HG02938 (cell line): ENCODE data around the gene PLA2G10.
A peak's percentile ranks its signal among the peaks of the same experiment; 100 is the strongest.
"Not testable (repeated sequence)": the region's sequence is repeated elsewhere in the genome, so short reads cannot be mapped to it uniquely, and the experiment has no call there.

ENCODE experiments used
- ATAC-seq: cut with Tn5 transposase; IDR thresholded peaks from one replicate; pipeline ENCODE4 v1.9.1; 2021; ENCODE audit warnings: mild to moderate bottlenecking, moderate library complexity; ENCODE audit not compliant: unreplicated experiment

The PLA2G10 gene

GRCh38 chr16:14667347-14668266, 26.5 kb downstream of the PLA2G10 start:
- ATAC-seq = no peak

DNA sequence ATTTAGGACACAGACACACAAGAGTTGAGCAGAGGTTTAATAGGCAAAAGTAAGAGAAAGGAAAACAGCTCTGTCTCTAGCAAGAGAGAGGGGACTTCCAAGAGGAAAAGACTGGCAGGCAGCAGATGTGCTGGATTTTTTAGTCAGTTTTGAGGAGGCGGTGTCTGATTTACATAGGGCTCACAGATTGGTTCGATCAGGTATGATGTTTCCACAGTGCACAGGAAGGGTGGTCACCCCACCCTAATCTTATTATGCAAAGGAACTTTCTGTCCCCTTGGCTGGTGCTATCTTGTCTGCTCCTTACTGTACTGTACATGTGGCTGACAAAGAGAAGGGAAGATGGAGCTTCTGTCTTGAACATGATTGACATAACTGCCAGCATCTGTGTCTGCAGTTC, 36.0 kb downstream of the PLA2G10 start:
- peak; percentile 70 for ATAC-seq

- ATAC-seq = no peak
These were observed 41.4 kb downstream of the PLA2G10 start for GRCh38 chr16:14652726-14653125.

DNA sequence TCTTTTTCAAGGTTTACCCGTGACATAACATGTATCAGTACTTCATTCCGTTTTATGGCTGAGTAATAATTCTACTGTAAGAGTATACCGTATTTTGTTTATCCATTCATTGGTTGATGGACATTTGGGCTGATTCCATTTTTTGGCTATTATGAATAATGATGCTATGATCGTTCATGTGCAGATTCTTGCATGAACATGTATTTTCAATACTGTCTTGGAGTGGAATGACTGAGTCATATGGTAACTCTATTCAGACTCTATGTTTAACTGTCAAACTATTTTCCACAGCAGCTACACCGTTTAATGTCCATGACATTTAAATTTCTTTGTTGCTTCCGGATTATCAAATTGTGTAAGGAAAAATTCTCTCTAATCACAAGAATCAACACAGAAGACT, 43.5 kb downstream of the PLA2G10 start:
- no peak for ATAC-seq

GRCh38 chr16:14649816-14650215, 44.3 kb downstream of the PLA2G10 start:
- no peak for ATAC-seq

DNA sequence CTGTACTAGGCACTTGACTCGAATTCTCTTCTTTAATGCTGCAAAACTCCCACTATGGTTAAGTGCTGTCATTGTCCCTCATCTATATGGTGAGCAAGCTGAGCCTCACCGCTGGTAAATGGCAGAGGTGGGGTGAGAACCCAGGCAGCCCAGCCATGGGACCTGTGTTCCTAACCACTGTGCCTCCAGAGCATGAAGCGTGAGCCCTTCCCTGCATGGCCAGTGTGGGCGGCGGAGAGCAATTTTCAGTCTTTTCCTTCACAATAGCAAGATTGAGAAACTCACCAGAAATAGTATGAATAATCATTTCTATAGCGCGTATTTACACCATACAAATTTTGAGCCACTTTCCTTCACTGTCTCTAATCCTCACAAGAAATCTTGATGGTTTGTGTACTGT, 52.2 kb downstream of the PLA2G10 start:
- ATAC-seq = no peak

DNA sequence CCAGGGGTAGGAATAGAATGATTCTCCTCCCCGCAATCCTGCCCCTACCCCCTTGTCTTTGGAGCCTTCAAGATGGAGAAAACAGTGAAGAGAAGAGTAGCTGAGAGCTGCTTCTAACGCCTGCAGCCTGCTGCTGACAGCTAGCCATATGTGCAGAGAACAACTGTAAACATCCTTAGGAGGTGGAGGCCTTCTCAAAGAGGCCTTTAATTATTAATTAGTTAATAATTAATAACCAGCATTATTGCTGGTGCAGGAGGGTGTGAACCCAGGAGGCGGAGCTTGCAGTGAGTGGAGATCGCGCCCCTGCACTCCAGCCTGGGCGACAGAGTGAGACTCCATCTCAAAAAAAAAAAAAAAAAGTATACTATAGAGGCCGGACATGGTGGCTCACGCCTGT, 52.9 kb downstream of the PLA2G10 start:
- no peak for ATAC-seq

- no peak for ATAC-seq
These were observed 53.6 kb downstream of the PLA2G10 start for GRCh38 chr16:14640538-14640937.

DNA sequence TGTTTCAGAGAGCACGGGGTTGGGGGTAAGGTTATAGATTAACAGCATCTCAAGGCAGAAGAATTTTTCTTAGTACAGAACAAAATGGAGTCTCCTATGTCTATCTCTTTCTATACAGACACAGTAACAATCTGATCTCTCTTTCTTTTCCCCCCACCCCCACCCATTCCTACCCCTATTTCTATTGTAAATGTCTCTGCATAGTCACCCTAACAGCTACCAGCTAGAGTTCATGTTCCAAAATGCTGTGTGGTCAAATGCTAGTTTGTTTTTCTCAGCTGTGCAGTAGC, 57.2 kb downstream of the PLA2G10 start:
- ATAC-seq = not testable (repeated sequence)

DNA sequence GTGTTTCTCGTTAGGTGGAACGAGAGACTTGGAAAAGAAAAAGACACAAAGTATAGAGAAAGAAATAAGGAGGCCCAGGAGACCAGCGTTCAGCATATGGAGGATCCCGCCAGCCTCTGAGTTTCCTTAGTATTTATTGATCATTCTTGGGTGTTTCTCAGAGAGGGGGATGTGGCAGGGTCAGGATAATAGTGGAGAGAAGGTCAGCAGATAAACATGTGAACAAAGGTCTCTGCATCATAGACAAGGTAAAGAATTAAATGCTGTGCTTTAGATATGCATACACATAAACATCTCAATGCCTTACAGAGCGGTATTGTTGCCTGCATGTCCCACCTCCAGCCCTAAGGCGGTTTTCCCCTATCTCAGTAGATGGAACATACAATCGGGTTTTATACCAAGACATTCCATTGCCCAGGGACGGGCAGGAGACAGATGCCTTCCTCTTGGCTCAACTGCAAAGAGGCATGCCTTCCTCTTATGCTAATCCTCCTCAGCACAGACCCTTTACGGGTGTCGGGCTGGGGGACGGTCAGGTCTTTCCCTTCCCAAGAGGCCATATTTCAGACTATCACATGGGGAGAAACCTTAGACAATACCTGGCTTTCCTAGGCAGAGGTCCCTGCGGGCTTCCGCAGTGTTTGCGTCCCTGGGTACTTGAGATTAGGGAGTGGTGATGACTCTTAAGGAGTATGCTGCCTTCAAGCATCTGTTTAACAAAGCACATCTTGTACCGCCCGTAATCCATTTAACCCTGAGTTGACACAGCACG, 57.7 kb downstream of the PLA2G10 start:
- not testable (repeated sequence) for ATAC-seq

GRCh38 chr16:14635395-14636165, 58.5 kb downstream of the PLA2G10 start:
- no peak for ATAC-seq

DNA sequence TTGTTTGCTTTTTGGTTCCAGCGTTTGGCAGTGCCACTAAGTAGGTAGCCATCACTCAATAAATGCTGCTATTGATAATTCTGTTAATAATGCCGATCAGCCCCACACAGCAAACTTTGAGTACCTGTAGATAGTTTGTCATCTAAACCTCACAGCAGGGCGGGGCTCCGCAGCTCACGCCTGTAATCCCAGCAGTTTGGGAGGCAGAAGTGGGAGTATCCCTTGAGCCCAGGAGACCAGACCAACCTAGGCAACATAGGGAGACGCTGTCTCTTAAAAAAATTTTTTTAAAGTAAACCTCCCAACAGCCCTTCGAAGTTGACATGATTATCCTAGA, 59.8 kb downstream of the PLA2G10 start:
- ATAC-seq = no peak

GRCh38 chr16:14632693-14633569, 61.2 kb downstream of the PLA2G10 start, which contains the start of gene BFAR:
BFAR (plus strand) TSS chr16:14632951; CDS start chr16:14644347, 11,396 bp downstream.
- ATAC-seq = peak; percentile 71

DNA sequence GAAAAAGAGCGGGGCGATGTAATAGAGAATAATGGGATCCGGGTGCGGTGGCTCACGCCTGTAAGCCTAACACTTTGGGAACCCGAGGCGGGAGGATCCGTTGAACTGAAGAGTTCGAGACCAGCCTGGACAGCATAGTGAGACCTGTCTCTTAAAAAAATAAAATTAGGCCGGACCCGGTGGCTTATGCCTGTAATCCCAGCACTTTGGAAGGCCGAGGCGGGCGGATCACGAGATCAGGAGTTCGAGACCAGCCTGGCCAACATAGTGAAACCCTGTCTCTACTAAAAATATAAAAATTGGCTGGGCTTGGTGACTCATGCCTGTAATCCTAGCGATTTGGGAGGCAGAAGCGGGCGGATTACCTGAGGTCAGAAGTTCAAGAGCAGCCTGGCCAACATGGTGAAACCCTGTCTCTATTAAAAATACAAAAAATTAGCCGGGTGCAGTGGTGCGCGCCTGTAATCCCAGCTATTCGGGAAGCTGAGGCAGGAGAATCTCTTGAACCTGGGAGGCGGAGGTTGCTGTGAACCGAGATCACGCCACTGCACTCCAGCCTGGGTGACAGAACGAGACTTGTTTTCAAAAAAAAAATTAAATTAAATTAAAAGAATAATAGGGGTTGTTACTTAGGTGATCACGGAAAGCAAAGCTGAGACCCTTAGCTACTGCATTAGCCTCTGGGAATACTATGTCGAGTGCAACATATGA, 63.3 kb downstream of the PLA2G10 start:
- ATAC-seq = not testable (repeated sequence)

- ATAC-seq = peak; percentile 39
These were observed 64.0 kb downstream of the PLA2G10 start, which contains the start of gene PARN for GRCh38 chr16:14629919-14630619. PARN (minus strand) TSS chr16:14630260; CDS start chr16:14630125, 135 bp downstream.

DNA sequence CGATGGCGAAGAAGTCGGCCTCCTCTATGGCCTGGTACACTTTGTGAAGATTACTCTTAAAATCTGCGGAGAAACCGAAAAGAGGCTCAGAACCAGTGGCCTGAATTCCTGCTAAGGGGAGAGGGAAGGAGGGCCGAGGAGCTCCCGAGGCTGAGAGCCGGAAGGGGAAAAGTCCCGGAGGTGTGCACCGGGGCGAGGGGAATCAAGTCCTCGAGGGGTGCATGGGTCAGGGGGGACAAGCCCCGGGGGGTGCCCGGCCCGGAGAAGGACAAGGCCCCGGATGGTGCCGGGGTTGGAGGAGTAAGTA, 64.5 kb downstream of the PLA2G10 start:
- peak; percentile 0 for ATAC-seq

GRCh38 chr16:14628806-14629611, 65.1 kb downstream of the PLA2G10 start:
- no peak for ATAC-seq

DNA sequence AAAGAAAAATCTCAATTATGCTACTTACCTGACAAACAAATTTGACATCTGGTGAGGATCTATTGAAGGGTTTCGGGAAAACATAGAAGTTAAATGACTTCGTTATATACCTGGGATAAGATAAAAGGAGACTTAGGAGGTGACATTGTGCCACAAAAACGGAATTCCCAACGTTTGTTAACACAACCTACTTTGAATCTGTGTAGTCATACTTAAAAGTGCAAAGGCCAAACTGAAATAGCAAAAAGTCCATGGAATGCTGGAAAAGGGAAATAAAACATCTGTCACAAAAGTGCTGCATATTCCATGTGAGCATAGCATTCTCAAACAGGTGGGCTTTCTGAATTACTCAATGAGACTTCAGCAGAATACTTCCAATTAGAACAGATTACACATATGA, 67.0 kb downstream of the PLA2G10 start:
- ATAC-seq = no peak
